HG02885 (cell line): Measurements from ENCODE around the gene TGM5.
"Not testable (repeated sequence)": the region's sequence is repeated elsewhere in the genome, so short reads cannot be mapped to it uniquely, and the experiment has no call there.

ENCODE experiments used
- ATAC-seq: cut with Tn5 transposase; IDR thresholded peaks from one replicate; pipeline ENCODE4 v1.9.1; 2021; ENCODE audit warnings: mild to moderate bottlenecking; ENCODE audit not compliant: unreplicated experiment, poor library complexity

The TGM5 gene

GRCh38 chr15:43266834-43267233, at the start of gene TGM5:
TGM5 (minus strand) TSS chr15:43266928; CDS start chr15:43266849, 79 bp downstream.
- no peak for ATAC-seq

GRCh38 chr15:43314171-43314570, 47.4 kb upstream of the TGM5 start:
- no peak for ATAC-seq

GRCh38 chr15:43312378-43312777, 45.6 kb upstream of the TGM5 start:
- no peak for ATAC-seq

- ATAC-seq, result no peak
These were observed 35.6 kb upstream of the TGM5 start, which contains the start of gene TGM7 for GRCh38 chr15:43302205-43302817. TGM7 (minus strand) TSS chr15:43302255.

- no peak for ATAC-seq
These were observed 33.2 kb upstream of the TGM5 start for GRCh38 chr15:43299884-43300283.

- ATAC-seq, result no peak
These were observed 32.7 kb upstream of the TGM5 start for GRCh38 chr15:43299411-43299810.

GRCh38 chr15:43294091-43294706, 27.5 kb upstream of the TGM5 start:
- no peak for ATAC-seq

GRCh38 chr15:43293432-43293831, 26.7 kb upstream of the TGM5 start:
- ATAC-seq, result no peak

GRCh38 chr15:43292375-43293078, 25.8 kb upstream of the TGM5 start:
- no peak for ATAC-seq

- not testable (repeated sequence) for ATAC-seq
These were observed 22.9 kb upstream of the TGM5 start for GRCh38 chr15:43289656-43290055.

GRCh38 chr15:43287254-43287653, 20.5 kb upstream of the TGM5 start:
- no peak for ATAC-seq

- ATAC-seq, result no peak
These were observed 19.3 kb upstream of the TGM5 start for GRCh38 chr15:43286074-43286473.

GRCh38 chr15:43285609-43286037, 18.9 kb upstream of the TGM5 start:
- no peak for ATAC-seq

- ATAC-seq, result no peak
These were observed 16.8 kb upstream of the TGM5 start for GRCh38 chr15:43283526-43283925.

GRCh38 chr15:43281926-43282602, 15.3 kb upstream of the TGM5 start:
- no peak for ATAC-seq

- no peak for ATAC-seq
These were observed 14.3 kb upstream of the TGM5 start for GRCh38 chr15:43280996-43281395.

- no peak for ATAC-seq
These were observed 12.8 kb upstream of the TGM5 start for GRCh38 chr15:43279496-43279895.

- no peak for ATAC-seq
These were observed 12.1 kb upstream of the TGM5 start for GRCh38 chr15:43278869-43279268.

GRCh38 chr15:43277901-43278300, 11.2 kb upstream of the TGM5 start:
- no peak for ATAC-seq

GRCh38 chr15:43277231-43277823, 10.6 kb upstream of the TGM5 start:
- no peak for ATAC-seq
